A549 treated with AZD9567 at 1 μM for 4 hours (cell line): Measurements from ENCODE around the gene DEFB118. TPM values are rescaled to one million over a fixed set of nuclear protein-coding genes. Genes with fewer than 3 reads are reported as not detected.

Source experiments
- total RNA-seq: library from RNA; stranded (reverse); fragments of 200-300 nt; extraction: Qiagen RNA extraction; gene quantifications from 5 replicates; pipeline ENCODE4 v1.2.3, GENCODE V29; 2022; ENCODE audit not compliant: insufficient read depth

DEFB118 gene, protein sequence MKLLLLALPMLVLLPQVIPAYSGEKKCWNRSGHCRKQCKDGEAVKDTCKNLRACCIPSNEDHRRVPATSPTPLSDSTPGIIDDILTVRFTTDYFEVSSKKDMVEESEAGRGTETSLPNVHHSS
- not detected in 5 replicates for total RNA-seq

DNA sequence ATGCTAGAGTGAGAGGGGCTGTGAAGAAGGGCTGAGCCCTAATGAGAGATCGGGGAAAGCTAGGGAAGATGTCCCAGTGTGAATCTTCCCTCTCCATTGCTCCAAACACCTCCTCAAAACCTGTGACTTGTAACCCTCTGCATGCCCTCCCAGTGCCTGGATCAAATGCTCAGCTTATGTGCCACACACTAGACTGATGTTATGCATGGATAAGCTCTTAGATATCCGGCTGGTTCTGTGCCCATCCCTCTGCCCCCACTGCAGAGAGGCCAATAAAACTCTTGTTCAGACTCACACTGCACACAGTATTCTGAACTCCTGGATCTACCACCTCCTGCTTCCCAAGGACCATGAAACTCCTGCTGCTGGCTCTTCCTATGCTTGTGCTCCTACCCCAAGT is at the start of gene DEFB118:
Gene DEFB118, plus strand, starts transcription at position 301 of the 400 bp plus-strand sequence. Its CDS starts 50 bp downstream, at position 351.

DNA sequence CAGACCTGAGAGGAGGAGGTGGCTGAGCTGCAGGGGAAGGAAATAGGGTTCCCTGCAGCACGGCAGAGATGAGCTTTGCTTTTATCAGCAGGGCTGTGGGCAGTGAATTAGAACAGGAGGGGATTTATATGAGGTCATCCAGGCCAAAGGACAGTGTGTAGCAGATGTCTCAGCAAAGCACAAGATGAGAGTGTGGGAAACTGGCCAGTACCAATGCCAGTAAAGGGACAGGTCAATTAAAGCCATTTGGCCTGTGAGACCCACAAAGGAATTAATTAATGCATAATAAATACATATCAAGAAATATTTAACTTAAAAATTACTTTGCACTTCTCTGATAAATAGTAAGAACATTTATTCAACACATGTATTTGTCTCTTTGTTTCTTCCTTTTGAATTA is 22.1 kb downstream of the DEFB118 start, which contains the start of gene DEFB119:
Gene DEFB119, minus strand, starts transcription at position 101 of the 400 bp plus-strand sequence. CDS start 107 bp downstream, outside the sequence.

DNA sequence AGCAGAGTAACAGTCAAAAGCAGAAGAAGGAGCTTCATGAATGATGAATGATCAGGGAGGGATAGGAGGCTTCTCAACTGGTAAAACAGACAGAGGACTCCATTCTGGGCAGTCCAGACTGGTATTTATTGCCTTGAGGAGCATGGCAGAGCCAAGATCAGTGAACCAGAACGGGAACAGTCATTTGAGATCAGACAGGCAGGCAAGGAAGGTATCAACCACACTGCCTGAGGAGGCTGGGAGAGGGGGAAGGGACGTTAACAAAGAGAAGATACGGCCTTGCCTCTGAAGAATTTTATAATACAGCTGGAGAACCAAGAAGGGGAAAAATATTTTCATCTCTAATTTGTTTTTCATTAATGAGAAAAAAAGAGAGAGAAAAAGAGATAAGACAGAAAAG is 37.7 kb downstream of the DEFB118 start, which contains the start of gene DEFB121:
Gene DEFB121, minus strand, starts transcription at position 101 of the 400 bp plus-strand sequence. Its CDS starts 63 bp downstream, at position 38.

Other genes with a start within 250 kb of the DEFB118 start
- not detected in 5 replicates for gene DEFB115, start 110.9 kb upstream of the DEFB118 start, total RNA-seq
- gene DEFB116, start 60.0 kb upstream of the DEFB118 start, total RNA-seq: not detected in 5 replicates
- not detected in 5 replicates for gene DEFB119, start 22.0 kb downstream of the DEFB118 start, total RNA-seq
- not detected in 5 replicates for gene DEFB121, start 37.6 kb downstream of the DEFB118 start, total RNA-seq
- not detected in 5 replicates for gene DEFB123, start 72.0 kb downstream of the DEFB118 start, total RNA-seq
- gene DEFB124, start 106.5 kb downstream of the DEFB118 start, total RNA-seq: 1.3 TPM in 1 of 5 replicates, not detected in the others
- 0.38 to 0.59 TPM (median 0.50 TPM) in 4 of 5 replicates, not detected in the other for gene REM1, start 106.7 kb downstream of the DEFB118 start, total RNA-seq
- gene HM13, start 145.8 kb downstream of the DEFB118 start, total RNA-seq: 197 to 263 TPM (median 238 TPM) in 5 replicates
- 404 to 603 TPM (median 466 TPM) in 5 replicates for gene ID1, start 236.7 kb downstream of the DEFB118 start, total RNA-seq